ENCODE measurements around the gene CRTC3. TPM values are rescaled to one million over a fixed set of nuclear protein-coding genes. Genes with fewer than 3 reads are reported as not detected.
"Not testable (repeated sequence)": the region's sequence is repeated elsewhere in the genome, so short reads cannot be mapped to it uniquely, and the experiment has no call there.

The CRTC3 gene
- total RNA-seq (2014; rRNA removed; shearing (Covaris generic)): 8.0 and 12.0 TPM in 2 replicates

- DNase-seq (ENCODE audit: low read depth): peak; percentile 51
Observed at GRCh38 chr15:90529371-90530249, at the start of gene CRTC3. Gene CRTC3, plus strand, starts transcription at chr15:90529923. Its CDS starts 149 bp downstream, at chr15:90530072.

- DNase-seq (ENCODE audit: low read depth): no peak
Observed at GRCh38 chr15:90481023-90481422, 48.7 kb upstream of the CRTC3 start.

GRCh38 chr15:90482124-90483011, 47.4 kb upstream of the CRTC3 start:
- peak; percentile 52 for DNase-seq (ENCODE audit: low read depth)

- no peak for DNase-seq (ENCODE audit: low read depth)
Observed at GRCh38 chr15:90483012-90483307, 46.8 kb upstream of the CRTC3 start.

- no peak for DNase-seq (ENCODE audit: low read depth)
Observed at GRCh38 chr15:90483637-90484036, 46.1 kb upstream of the CRTC3 start.

- no peak for DNase-seq (ENCODE audit: low read depth)
Observed at GRCh38 chr15:90487186-90487585, 42.5 kb upstream of the CRTC3 start.

GRCh38 chr15:90489514-90489913, 40.2 kb upstream of the CRTC3 start:
- no peak for DNase-seq (ENCODE audit: low read depth)

- no peak for DNase-seq (ENCODE audit: low read depth)
Observed at GRCh38 chr15:90489944-90490343, 39.8 kb upstream of the CRTC3 start.

GRCh38 chr15:90493647-90494046, 36.1 kb upstream of the CRTC3 start:
- no peak for DNase-seq (ENCODE audit: low read depth)

GRCh38 chr15:90495067-90495466, 34.7 kb upstream of the CRTC3 start:
- DNase-seq (ENCODE audit: low read depth): no peak

- no peak for DNase-seq (ENCODE audit: low read depth)
Observed at GRCh38 chr15:90496791-90497190, 32.9 kb upstream of the CRTC3 start.

GRCh38 chr15:90497376-90497775, 32.3 kb upstream of the CRTC3 start:
- no peak for DNase-seq (ENCODE audit: low read depth)

- DNase-seq (ENCODE audit: low read depth): no peak
Observed at GRCh38 chr15:90497912-90498311, 31.8 kb upstream of the CRTC3 start.

- no peak for DNase-seq (ENCODE audit: low read depth)
Observed at GRCh38 chr15:90500171-90500570, 29.6 kb upstream of the CRTC3 start.

- no peak for DNase-seq (ENCODE audit: low read depth)
Observed at GRCh38 chr15:90501898-90502297, 27.8 kb upstream of the CRTC3 start.

- not testable (repeated sequence) for DNase-seq (ENCODE audit: low read depth)
Observed at GRCh38 chr15:90510781-90511180, 18.9 kb upstream of the CRTC3 start.

- not testable (repeated sequence) for DNase-seq (ENCODE audit: low read depth)
Observed at GRCh38 chr15:90511211-90511618, 18.5 kb upstream of the CRTC3 start.

GRCh38 chr15:90512276-90512675, 17.4 kb upstream of the CRTC3 start:
- no peak for DNase-seq (ENCODE audit: low read depth)

GRCh38 chr15:90512981-90513380, 16.7 kb upstream of the CRTC3 start:
- DNase-seq (ENCODE audit: low read depth): no peak

GRCh38 chr15:90513448-90513847, 16.3 kb upstream of the CRTC3 start:
- peak; percentile 38 for DNase-seq (ENCODE audit: low read depth)

GRCh38 chr15:90513893-90514292, 15.8 kb upstream of the CRTC3 start:
- DNase-seq (ENCODE audit: low read depth): not testable (repeated sequence)

- DNase-seq (ENCODE audit: low read depth): peak; percentile 41
Observed at GRCh38 chr15:90519688-90520087, 10.0 kb upstream of the CRTC3 start.

- DNase-seq (ENCODE audit: low read depth): no peak
Observed at GRCh38 chr15:90520365-90520764, 9.4 kb upstream of the CRTC3 start.
